Panc1 (cell line): ENCODE measurements around the gene RNF128.

ENCODE experiments used
- CTCF ChIP-seq: fragments of 450-650 bp; IDR thresholded peaks from 2 replicates; pipeline ENCODE4 v1.5.1; 2017; ENCODE audit warnings: mild to moderate bottlenecking
- POLR2AphosphoS5 ChIP-seq: IDR thresholded peaks from 2 replicates; pipeline ENCODE4 v1.6.1; 2012; ENCODE audit warnings: mild to moderate bottlenecking, low read depth, low read length, moderate library complexity
- REST ChIP-seq, 2 experiments: IDR thresholded peaks; 2 replicates each; pipeline ENCODE4 v1.6.1; 2011 to 2012; ENCODE audit warnings: low read depth in 2 of 2, control low read depth in 1 of 2, low read length in 1 of 2, mild to moderate bottlenecking in 1 of 2, moderate library complexity in 1 of 2; ENCODE audit not compliant: insufficient read depth in 1 of 2
- SIN3A ChIP-seq: IDR thresholded peaks from 2 replicates; pipeline ENCODE4 v1.6.1; 2012; ENCODE audit warnings: low read depth, mild to moderate bottlenecking, low read length, moderate library complexity, borderline replicate concordance; ENCODE audit not compliant: insufficient read depth
- TCF7L2 ChIP-seq: IDR thresholded peaks from 2 replicates; pipeline ENCODE4 v1.6.1; 2011; ENCODE audit warnings: mild to moderate bottlenecking, low read depth, low read length, inconsistent platforms

GRCh38 chrX:106791495-106791894 lies 65.0 kb downstream of the RNF128 start:
- peak; percentile 48; the same call in 1 of the 2 replicates for TF ChIP-seq CTCF
- no peak for TF ChIP-seq REST (IDR thresholded peaks at IDR 0.05; ENCODE audit: insufficient read depth in 1 of 2, low read depth in 2 of 2, low read length in 1 of 2)
- TF ChIP-seq POLR2AphosphoS5 = no peak
- TF ChIP-seq SIN3A = no peak
- no peak for TF ChIP-seq TCF7L2
